Duodenal mucosa (tissue), 2 donors: ENCODE data around the gene TAAR1.
"Not testable (repeated sequence)": the region's sequence is repeated elsewhere in the genome, so short reads cannot be mapped to it uniquely, and the experiment has no call there.

ENCODE experiments used
- H3K27ac ChIP-seq: one replicate; pipeline ENCODE4 v1.7.0; 2013; ENCODE audit warnings: low read depth, low read length
- H3K27me3 ChIP-seq, 2 donors: one replicate each; pipeline ENCODE4 v1.7.0; 2013; ENCODE audit warnings: low read length in 2 of 2, control low read depth in 1 of 2; ENCODE audit not compliant: insufficient read depth in 2 of 2, control insufficient read depth in 1 of 2
- H3K36me3 ChIP-seq, 2 donors: one replicate each; pipeline ENCODE4 v1.7.0; 2013; ENCODE audit warnings: low read length in 2 of 2, control low read depth in 1 of 2; ENCODE audit not compliant: insufficient read depth in 2 of 2, control insufficient read depth in 1 of 2
- H3K4me1 ChIP-seq, 2 donors: one replicate each; pipeline ENCODE4 v1.7.0; 2013; ENCODE audit warnings: low read length in 2 of 2, control low read depth in 1 of 2; ENCODE audit not compliant: insufficient read depth in 2 of 2, control insufficient read depth in 1 of 2
- H3K4me3 ChIP-seq, 2 donors: one replicate each; pipeline ENCODE4 v1.7.0; 2013; ENCODE audit warnings: low read length in 2 of 2, low read depth in 1 of 2
- H3K9ac ChIP-seq, 2 donors: one replicate each; pipeline ENCODE4 v1.7.0; 2013; ENCODE audit warnings: low read length in 2 of 2, low read depth in 1 of 2
- H3K9me3 ChIP-seq, 2 donors: one replicate each; pipeline ENCODE4 v1.7.0; 2013; ENCODE audit warnings: low read length in 2 of 2, control low read depth in 1 of 2; ENCODE audit not compliant: control insufficient read depth in 1 of 2

Gene TAAR1

GRCh38 chr6:132659082-132659481 is at the start of gene TAAR1:
Gene TAAR1, minus strand, starts transcription at chr6:132659182. Its CDS starts 13,179 bp downstream, at chr6:132646003.
- H3K4me1 ChIP-seq: no peaks in the 10 kb centered on the region
- no peaks in the 10 kb centered on the region for H3K27me3 ChIP-seq
- no peaks in the 10 kb centered on the region for H3K9me3 ChIP-seq
- no peak within 1 kb of the TSS for H3K4me3 ChIP-seq
- H3K9ac ChIP-seq: no peak within 1 kb of the TSS
- no peak within 1 kb of the TSS for H3K27ac ChIP-seq
- H3K36me3 ChIP-seq: no peaks in the 10 kb centered on the region

- no peaks in the 10 kb centered on the region for H3K4me1 ChIP-seq
- no peaks in the 10 kb centered on the region for H3K9me3 ChIP-seq
- no peak overlapping the region for H3K4me3 ChIP-seq
- H3K36me3 ChIP-seq: peaks cover 0 to 3% of the 10 kb centered on the region in 2 donors
- no peak overlapping the region for H3K27ac ChIP-seq
- H3K9ac ChIP-seq: no peak overlapping the region
- no peaks in the 10 kb centered on the region for H3K27me3 ChIP-seq
Measured at GRCh38 chr6:132708771-132709170, 49.8 kb upstream of the TAAR1 start.

GRCh38 chr6:132708002-132708401 is 49.0 kb upstream of the TAAR1 start:
- Histone ChIP-seq H3K4me1 (no peaks in the 10 kb centered on the region), H3K9ac (no peak overlapping the region), H3K4me3 (no peak overlapping the region), H3K36me3 (peaks cover 0 to 3% of the 10 kb centered on the region in 2 donors), H3K27ac (no peak overlapping the region), H3K9me3 (no peaks in the 10 kb centered on the region), H3K27me3 (no peaks in the 10 kb centered on the region)

GRCh38 chr6:132706756-132707155 is 47.8 kb upstream of the TAAR1 start:
- H3K4me3 ChIP-seq, H3K27me3 ChIP-seq, H3K27ac ChIP-seq, H3K4me1 ChIP-seq, H3K9ac ChIP-seq, H3K36me3 ChIP-seq, H3K9me3 ChIP-seq: not testable (repeated sequence)

- no peak overlapping the region for H3K9ac ChIP-seq
- no peak overlapping the region for H3K27ac ChIP-seq
- H3K36me3 ChIP-seq: peaks cover 0 to 3% of the 10 kb centered on the region in 2 donors
- no peaks in the 10 kb centered on the region for H3K27me3 ChIP-seq
- no peaks in the 10 kb centered on the region for H3K9me3 ChIP-seq
- H3K4me3 ChIP-seq: no peak overlapping the region
- H3K4me1 ChIP-seq: no peaks in the 10 kb centered on the region
Measured at GRCh38 chr6:132703936-132704335, 45.0 kb upstream of the TAAR1 start.

GRCh38 chr6:132698608-132699007 is 39.6 kb upstream of the TAAR1 start:
- no peak overlapping the region for H3K9ac ChIP-seq
- H3K4me3 ChIP-seq: no peak overlapping the region
- H3K27me3 ChIP-seq: no peaks in the 10 kb centered on the region
- peaks cover 0 to 3% of the 10 kb centered on the region in 2 donors for H3K9me3 ChIP-seq
- H3K4me1 ChIP-seq: peaks cover 0 to 4% of the 10 kb centered on the region in 2 donors
- H3K36me3 ChIP-seq: peaks cover 2 to 6% of the 10 kb centered on the region in 2 donors
- H3K27ac ChIP-seq: no peak overlapping the region

GRCh38 chr6:132695773-132696172 is 36.8 kb upstream of the TAAR1 start:
- H3K36me3 ChIP-seq: peaks cover 12 to 16% of the 10 kb centered on the region in 2 donors
- no peaks in the 10 kb centered on the region for H3K27me3 ChIP-seq
- no peak overlapping the region for H3K9ac ChIP-seq
- no peak overlapping the region for H3K27ac ChIP-seq
- H3K4me1 ChIP-seq: peaks cover 0 to 8% of the 10 kb centered on the region in 2 donors
- peaks cover 0 to 3% of the 10 kb centered on the region in 2 donors for H3K9me3 ChIP-seq
- no peak overlapping the region for H3K4me3 ChIP-seq

GRCh38 chr6:132693478-132693877 is 34.5 kb upstream of the TAAR1 start:
- Histone ChIP-seq H3K36me3 (peaks cover 20 to 23% of the 10 kb centered on the region in 2 donors), H3K27ac (no peak overlapping the region), H3K27me3 (no peaks in the 10 kb centered on the region), H3K4me1 (peaks cover 0 to 8% of the 10 kb centered on the region in 2 donors), H3K9me3 (peaks cover 0 to 3% of the 10 kb centered on the region in 2 donors), H3K9ac (no peak overlapping the region), H3K4me3 (no peak overlapping the region)

GRCh38 chr6:132690678-132691077 is 31.7 kb upstream of the TAAR1 start:
- Histone ChIP-seq H3K9ac (no peak overlapping the region), H3K4me3 (no peak overlapping the region), H3K4me1 (peaks cover 0 to 14% of the 10 kb centered on the region in 2 donors), H3K27ac (no peak overlapping the region), H3K9me3 (no peaks in the 10 kb centered on the region), H3K27me3 (no peaks in the 10 kb centered on the region), H3K36me3 (peaks cover 13 to 23% of the 10 kb centered on the region in 2 donors)

- Histone ChIP-seq H3K4me1 (peaks cover 0 to 6% of the 10 kb centered on the region in 2 donors), H3K36me3 (peaks cover 20 to 38% of the 10 kb centered on the region in 2 donors), H3K4me3 (no peak overlapping the region), H3K27ac (no peak overlapping the region), H3K9ac (no peak overlapping the region), H3K27me3 (no peaks in the 10 kb centered on the region), H3K9me3 (no peaks in the 10 kb centered on the region)
Measured at GRCh38 chr6:132687306-132687705, 28.3 kb upstream of the TAAR1 start.

GRCh38 chr6:132686531-132686930 is 27.5 kb upstream of the TAAR1 start:
- Histone ChIP-seq H3K27me3 (no peaks in the 10 kb centered on the region), H3K4me3 (no peak overlapping the region), H3K9ac (no peak overlapping the region), H3K4me1 (peaks cover 0 to 6% of the 10 kb centered on the region in 2 donors), H3K36me3 (peaks cover 24 to 38% of the 10 kb centered on the region in 2 donors), H3K9me3 (no peaks in the 10 kb centered on the region), H3K27ac (no peak overlapping the region)
